Cardiac fibroblast (primary cell): Measurements from ENCODE around the gene TREML2.
"Not testable (repeated sequence)": the region's sequence is repeated elsewhere in the genome, so short reads cannot be mapped to it uniquely, and the experiment has no call there.

ENCODE experiments used
- DNase-seq, 2 donors: peaks; one replicate each; pipeline versions ENCODE4 v3.0.0 to v3.0.0-alpha.2; 2010; ENCODE audit warnings: low read depth in 2 of 2
- H3K4me3 ChIP-seq, 2 donors: replicated peaks in 1 of 2; 1 replicate in 1 of 2; 2 replicates in 1 of 2; pipeline ENCODE4 v1.5.1; 2011; ENCODE audit warnings: low read depth in 2 of 2, low read length in 2 of 2, mild to moderate bottlenecking in 2 of 2, moderate library complexity in 1 of 2
- CTCF ChIP-seq: IDR thresholded peaks from one replicate; pipeline ENCODE4 v1.5.1; 2011; ENCODE audit warnings: low read depth, mild to moderate bottlenecking, low read length, inconsistent platforms

Gene TREML2

GRCh38 chr6:41197234-41197633, 3.7 kb downstream of the TREML2 start:
- DNase-seq, result no peak
- no peak for TF ChIP-seq CTCF
- no peak overlapping the region for H3K4me3 ChIP-seq

DNA sequence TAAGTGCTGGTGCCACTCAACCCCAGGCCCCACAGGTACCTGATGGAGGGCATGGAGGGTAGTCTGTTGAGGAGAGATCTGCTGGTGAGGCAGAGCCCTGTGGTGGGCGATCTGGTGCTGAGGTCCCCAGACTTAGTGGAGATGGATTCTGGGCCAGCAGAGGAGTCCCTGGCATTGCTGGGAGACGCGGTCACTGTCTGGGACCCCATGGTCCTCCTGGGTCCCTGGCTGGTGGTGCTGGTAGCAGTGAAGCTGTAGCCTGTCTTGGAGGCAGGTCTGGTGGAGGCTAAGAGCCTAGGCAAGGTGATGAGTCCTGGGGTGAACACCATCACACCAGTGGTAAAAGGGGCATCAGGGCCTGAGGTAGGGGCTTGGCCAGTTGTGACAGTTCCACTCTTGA, 6.6 kb downstream of the TREML2 start:
- TF ChIP-seq CTCF, result no peak
- H3K4me3 ChIP-seq, result no peak overlapping the region
- no peak for DNase-seq

- H3K4me3 ChIP-seq, result no peak overlapping the region
- no peak for DNase-seq
- TF ChIP-seq CTCF, result no peak
These were observed 7.1 kb downstream of the TREML2 start for GRCh38 chr6:41193884-41194283.

GRCh38 chr6:41193171-41193734, 7.7 kb downstream of the TREML2 start:
- no peak for DNase-seq
- TF ChIP-seq CTCF, result no peak
- H3K4me3 ChIP-seq, result no peak overlapping the region

DNA sequence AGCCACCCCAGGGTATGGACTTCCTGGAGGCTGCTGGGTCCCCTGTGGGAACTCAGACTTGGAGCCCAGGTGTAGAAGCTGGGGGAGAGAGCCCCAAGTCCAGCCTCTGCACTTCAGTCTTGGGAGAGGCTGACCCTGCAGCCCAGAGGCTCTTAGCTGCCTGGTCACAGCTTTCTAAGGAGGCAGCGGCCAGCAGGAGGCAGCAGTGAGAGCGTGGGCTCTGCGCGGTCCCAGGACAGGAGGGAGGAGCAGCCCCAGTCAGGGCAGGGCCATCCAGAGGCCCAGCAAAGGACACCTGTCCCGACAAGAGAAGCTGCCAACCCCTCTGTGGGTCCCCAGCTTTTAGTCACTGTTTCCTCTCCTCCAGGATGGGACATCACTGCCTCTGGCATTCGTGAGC, 9.4 kb downstream of the TREML2 start:
- peak; percentile 42 to 50 for DNase-seq

GRCh38 chr6:41190791-41191190, 10.2 kb downstream of the TREML2 start:
- TF ChIP-seq CTCF, result no peak
- no peak overlapping the region for H3K4me3 ChIP-seq
- no peak for DNase-seq

More for the DNA sequence above, 9.4 kb downstream of the TREML2 start:
- peak; percentile 76 for TF ChIP-seq CTCF
- no peak overlapping the region for H3K4me3 ChIP-seq

GRCh38 chr6:41189967-41190366, 11.0 kb downstream of the TREML2 start:
- H3K4me3 ChIP-seq, result no peak overlapping the region
- no peak for TF ChIP-seq CTCF
- no peak for DNase-seq

- H3K4me3 ChIP-seq, DNase-seq: not testable (repeated sequence)
These were observed 11.9 kb downstream of the TREML2 start for GRCh38 chr6:41189046-41189445.
